ENCODE results near the gene KIF16B.
A peak's percentile ranks its signal among the peaks of the same experiment; 100 is the strongest.

Gene KIF16B

DNA sequence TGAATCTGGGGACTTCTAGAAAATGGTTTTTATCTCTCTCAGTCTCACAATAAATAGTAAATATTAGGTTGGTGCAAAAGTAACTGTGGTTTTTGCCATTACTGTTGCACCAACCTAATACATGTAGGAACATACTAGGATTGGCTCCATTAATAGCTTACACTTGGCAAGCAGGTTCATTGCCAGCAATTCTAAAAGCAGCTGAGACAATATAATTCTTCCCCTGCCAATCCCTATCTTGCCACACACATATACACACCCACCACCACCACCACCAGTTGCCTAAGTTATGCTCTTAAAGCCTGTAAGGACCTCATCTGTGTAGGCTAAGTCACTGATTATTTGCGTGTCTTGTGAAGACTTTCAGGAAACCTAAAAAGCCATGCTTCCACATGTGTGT, 145.1 kb downstream of the KIF16B start:
- no peak for DNase-seq (ENCODE audit: low spot score)

DNA sequence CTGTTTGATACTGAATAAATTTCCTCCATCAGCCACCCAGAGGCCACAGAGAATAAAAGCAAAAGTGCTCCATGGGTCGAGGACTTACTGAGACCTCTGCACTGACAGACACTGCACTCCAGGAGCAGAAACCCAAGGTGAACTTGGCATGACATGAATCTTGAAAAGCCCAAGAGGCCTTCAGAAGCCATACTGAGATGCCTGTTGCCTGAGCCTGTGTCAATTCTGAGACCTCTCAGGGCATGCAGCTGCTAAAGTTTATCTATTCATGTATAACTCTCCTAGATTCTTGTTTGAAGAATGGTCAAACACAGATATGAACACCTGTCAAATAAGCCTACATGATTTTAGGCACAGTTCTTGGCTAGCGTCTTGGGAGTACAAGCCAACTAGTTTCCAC, 145.7 kb downstream of the KIF16B start:
- DNase-seq (ENCODE audit: low spot score), result no peak

DNA sequence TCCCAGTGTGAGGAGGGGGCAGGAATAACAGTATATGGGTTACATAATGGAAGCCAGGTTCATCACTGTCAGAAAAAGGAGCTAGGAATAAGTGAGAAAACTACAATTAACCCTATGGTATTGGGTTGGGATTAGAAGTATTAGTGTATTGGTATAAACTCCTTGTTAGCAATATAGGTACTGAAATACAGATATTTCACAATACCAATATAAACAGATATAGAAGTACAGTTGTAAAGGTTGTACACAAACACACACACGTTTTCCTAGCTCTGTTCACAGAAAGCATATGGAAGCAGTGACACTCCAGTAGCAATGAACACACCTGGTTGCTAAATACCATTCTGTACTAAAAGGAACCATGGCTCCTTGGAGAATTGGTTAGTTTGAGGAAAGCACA, 148.5 kb downstream of the KIF16B start:
- no peak for DNase-seq (ENCODE audit: low spot score)

DNA sequence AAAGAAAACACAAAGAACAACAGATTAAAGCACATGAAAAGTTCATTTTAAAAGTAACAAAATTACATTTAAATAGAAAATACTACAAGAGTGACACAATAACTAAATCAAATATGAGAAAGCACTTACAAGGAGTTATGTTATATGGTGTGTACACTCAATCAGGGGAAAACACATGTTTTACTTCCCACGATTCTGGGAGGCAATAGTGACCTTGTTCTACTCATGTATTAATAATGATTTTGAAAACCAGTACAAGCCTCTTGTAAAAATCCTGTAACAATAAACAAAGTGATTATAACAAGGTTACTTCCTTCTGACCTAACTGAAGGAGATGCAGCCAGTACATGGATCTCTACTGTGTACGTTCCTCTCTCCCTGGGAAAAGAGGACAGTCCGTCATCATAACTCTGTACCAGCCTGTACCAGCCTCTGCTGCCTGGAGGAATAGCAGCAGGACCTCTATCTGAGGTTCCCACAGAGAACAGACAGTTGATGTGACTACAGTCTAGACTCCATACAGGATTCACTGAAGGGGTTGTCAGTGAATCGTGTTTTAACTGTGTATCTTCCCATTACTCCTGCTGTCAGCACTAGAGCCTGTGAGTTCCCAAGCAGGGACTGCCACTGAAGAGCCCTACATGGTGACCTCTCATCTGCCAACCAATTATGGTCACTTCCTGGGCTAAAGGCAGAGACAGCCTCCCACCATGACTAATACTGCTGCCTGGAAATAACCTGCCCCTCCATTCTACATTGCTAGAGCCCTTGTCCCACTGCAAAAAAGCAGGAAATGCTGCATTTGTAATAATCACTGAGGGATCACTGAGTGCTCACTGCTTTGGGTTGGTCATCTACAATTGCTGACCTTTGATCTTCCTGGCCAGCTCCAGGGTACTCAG, 149.7 kb downstream of the KIF16B start:
- no peak for DNase-seq (ENCODE audit: low spot score)

DNA sequence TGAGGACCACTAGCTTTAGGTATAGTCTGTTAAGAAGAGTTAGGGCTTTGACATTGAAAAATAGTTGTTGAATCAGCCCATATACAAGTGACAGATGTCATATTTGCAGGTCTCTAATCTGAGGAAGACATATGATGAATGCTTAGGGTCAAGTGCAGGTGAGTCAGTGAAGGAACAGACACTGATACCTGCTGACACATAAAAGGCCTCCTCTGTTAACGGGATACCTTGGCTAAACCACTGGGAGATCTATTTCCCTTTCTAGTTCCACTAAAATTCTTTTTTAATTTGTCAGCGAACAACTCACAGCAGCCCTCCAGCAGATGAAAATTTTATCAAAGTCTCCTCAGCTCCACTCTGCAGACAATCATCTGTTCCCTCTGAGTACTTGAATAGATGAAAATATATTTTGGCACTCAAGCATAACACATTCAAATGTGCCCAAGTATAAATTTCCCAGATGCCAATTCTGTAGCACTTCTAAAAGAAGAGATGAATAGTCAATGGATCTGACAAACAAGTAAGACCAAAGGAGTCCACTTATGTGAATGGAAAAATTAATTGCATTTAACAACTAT, 154.0 kb downstream of the KIF16B start:
- DNase-seq (ENCODE audit: low spot score), result no peak

DNA sequence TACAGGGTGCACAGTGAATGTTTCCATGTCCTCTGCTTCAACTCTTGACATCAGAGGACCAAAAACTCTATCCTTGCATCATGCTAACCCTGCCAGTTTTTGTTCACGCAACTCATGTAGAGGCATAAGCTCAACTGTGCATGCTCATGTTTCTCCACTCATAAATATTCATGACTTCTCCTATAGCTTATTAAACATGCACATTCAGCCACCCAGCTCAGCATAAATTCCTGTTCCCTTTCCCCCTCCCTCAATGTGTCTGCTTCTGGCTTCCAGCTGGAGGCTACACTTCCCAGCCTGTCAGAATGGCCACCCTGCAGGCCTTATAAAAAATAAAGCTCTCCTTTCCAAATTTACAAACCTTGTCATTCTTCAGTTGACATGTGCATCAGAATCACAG, 154.6 kb downstream of the KIF16B start:
- no peak for DNase-seq (ENCODE audit: low spot score)

DNA sequence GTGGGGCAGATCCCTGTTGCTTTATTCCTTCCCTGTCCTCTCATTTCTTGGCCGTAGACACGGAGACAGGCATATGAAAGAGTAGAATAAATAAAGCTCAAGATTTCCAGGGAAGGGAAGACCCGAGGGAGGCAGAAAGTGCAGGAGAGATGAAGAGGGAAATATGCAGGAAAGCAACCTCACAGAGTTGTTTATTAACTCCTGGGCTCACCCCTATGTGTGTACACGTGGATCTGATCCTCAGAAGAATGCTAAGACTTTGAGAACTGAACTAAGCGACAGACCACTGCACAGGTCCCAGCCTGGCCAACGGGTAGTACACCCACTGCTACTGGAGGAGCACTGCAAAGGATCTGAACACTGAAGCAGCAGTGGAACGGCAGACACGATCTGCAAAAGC, 156.2 kb downstream of the KIF16B start:
- no peak for DNase-seq (ENCODE audit: low spot score)

DNA sequence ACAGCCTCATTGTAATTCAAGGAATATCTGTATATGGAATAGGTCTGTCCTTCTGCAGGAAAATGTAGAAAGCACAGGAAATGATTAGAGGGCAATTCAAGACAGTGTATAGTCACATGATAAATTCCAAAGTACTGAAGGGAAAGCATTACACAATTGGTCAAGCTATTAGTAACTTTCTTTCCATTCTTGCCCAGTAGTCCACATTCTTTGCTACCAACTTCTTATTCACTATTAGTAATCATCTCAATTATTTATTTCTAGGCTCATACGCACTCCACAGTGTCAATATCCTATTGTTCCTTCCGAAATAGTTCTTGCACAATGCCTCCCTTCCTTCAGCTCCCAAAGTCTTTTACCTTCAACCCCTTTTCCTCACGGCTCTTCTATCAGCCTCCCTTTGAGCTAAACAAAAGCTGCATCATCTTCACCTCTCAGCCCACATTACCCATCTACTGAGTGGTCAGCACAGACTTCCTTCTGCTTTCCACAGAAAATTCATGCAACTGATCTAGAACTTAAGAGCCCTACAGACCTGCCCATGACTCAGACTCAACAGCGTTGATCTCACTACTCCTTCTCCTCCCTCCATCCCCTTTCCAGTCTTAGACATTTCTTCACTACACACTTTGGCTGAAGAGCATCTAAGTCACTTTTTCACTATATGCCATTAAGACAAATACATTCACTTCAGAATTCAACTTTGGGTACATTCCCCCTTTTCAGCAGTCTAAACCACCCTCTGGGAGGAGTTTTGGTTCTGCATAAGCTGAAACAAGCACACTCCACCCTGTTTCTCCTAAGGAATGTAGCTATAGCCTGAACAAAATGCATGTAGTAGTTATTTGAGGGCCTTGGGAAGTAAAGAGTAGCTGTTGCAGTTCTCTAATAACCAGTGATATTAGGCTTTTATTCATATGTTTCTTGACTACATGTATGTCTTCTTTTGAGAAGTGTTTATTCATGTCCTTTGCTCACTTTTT, 157.9 kb downstream of the KIF16B start:
- peak; percentile 21 for DNase-seq (ENCODE audit: low spot score)

DNA sequence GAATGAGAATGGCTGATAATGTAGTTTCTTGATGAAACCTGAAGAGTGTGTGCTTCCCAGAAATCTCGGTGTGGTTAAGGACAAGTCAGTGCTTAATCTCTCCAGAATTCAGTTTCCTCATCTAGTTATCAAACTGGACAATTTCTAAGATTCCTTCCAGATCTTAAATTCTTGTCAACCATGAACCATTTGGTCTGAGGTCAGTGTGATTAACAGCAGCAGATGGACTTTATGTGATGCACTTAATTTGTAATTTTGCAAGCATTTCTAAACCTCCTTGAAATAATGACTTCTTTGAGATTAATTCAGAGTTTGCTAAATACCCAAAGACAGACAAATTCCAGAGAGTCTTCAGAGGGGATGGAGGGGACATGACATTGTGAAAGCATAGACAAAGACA, 160.3 kb downstream of the KIF16B start:
- DNase-seq (ENCODE audit: low spot score), result no peak

DNA sequence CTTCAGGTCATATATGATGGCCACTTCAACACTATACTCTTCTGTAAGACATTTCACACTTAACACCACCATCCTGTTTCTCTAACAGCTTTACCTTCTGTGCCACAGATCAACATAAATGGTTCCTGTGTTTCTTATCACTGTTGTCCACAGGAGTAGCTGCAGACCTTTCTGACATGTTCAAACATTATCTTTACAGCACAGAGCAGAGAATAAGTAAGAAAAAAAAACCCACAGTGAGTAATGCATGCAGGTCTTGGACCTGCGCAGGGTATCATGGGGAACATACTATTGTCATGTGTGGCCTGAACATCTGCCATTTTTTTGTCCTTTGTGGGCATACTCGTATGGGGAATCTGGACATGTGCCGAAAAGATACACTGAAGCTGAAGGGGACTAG, 161.9 kb downstream of the KIF16B start:
- DNase-seq (ENCODE audit: low spot score), result no peak

DNA sequence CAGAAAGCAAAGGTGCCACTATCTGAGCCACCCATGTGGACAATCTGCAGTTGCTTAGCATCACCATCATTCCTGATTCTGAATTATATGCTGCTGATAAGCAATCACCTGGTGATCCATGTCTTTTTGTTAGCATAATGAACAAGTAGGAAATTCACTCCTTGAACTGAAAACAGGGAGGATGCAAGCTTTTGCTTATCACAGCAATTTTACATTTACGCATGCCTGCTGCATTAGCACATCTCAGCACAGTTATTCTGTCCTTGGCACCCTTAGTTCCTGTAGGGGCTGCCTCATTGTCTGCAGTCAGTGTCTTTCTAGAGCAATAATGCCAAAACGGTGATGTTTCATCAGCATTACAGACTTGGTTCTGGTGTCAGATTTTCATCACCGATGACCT, 162.6 kb downstream of the KIF16B start:
- no peak for DNase-seq (ENCODE audit: low spot score)

DNA sequence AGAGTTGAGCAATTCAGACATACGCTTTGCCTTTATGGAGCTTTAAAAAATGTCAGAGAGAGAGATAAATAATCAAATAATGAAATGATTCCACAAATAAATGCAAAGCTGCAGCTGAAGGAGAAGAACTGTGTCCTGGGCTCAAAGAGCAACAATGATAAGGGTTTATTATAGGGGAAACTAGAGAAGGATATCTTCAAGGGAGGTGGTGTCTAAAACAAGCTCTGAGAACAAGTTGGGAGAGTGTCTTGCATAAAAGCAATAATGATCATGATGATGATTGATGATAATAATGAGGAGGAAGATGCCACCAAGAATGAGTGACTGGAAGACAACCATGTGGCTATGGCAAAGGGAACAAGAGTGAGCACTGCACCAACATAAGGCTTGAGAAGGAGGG, 164.3 kb downstream of the KIF16B start:
- no peak for DNase-seq (ENCODE audit: low spot score)

DNA sequence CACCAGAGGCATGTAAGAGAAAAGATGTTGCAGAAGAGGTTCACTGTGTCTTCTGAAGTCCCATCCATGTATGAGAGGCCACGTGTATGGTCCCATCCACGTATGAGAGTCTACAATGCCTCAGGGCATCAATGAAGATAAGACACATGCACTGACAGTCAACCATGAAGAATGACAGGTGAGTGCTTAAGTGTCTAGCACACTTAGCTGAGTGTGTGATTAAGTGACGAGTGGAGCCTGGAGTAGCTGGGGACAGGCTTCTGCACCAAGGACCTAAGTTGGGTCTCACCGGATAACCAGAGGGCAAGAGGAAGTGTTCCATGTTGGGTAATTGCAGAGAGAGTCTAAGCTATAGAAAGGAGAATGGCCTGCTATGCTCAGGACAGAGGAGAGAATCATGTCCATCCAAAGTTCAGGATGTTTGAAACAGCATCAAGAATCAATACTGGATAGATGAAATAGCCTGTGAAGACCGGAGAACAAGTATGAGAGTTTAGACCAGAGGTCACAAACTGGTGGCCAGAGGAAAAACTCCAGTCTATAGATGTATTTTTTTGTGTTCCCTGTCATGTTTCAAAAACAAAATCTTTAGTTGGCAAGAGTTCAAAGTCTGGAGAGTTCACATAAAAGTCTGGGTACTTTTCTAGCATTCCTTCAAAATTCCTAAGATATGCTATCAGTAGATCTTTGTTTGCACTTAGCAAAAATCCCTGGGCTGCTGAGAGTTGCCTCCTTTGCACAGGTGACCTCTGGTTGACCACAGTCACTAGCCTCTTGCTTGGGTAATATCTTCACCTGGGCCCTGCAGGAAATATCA, 165.8 kb downstream of the KIF16B start:
- no peak for DNase-seq (ENCODE audit: low spot score)

DNA sequence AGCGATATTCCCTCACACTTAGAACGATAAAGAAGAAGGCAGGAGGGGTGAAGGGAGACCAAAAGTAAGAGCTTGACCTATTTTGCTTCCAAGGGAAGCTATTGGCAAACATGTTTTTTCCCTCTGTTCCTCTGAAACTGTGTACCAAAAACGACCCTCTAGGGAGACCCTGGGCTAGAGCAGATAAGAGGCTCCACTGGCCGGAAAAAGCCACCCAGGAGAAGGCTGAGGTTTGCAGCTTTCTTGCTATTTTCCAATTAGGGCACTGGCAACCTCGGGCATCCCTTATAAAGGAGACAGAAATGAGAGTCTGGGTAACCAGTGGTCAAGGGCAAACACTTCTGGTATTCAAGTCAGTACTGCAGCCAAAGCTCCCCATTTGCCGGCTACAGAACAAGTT, 168.0 kb downstream of the KIF16B start:
- no peak for DNase-seq (ENCODE audit: low spot score)

DNA sequence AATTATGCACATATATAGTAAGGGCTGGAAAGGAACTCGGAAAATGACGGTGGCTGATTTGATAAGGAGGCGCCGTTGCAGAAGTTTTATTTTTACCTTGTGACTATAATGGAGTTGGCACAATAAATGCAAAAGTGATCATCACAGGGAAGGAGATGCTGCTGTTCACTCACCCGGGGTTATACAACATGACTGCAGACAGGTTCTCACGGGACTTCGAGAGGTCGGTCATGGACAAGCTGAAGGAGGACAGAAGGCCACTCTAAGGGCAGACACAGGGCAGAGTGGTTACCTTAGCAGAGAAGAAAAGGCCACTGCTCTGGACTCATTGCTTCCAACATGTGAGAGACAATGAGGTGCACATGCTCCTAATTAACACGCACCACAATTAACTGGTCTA, 168.6 kb downstream of the KIF16B start:
- DNase-seq (ENCODE audit: low spot score), result no peak

DNA sequence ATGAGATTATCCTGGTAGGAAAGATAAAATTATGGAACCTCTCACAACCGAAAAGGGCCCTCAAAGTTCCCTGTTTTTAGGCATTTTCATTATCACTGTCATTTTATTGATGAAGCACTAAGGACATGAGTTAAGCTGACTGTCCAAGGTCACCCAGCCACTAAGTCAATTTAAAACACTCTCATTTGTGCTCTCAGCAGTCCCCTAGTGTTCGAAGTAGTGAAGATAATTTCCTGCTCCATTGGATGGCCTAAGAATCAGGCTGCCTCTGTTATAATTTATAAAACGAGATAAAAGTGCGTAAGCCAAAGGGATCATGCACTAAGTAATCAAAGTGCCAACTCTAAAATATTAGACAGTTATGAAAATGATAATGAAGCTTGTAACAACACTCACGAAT, 169.1 kb downstream of the KIF16B start:
- DNase-seq (ENCODE audit: low spot score), result no peak

DNA sequence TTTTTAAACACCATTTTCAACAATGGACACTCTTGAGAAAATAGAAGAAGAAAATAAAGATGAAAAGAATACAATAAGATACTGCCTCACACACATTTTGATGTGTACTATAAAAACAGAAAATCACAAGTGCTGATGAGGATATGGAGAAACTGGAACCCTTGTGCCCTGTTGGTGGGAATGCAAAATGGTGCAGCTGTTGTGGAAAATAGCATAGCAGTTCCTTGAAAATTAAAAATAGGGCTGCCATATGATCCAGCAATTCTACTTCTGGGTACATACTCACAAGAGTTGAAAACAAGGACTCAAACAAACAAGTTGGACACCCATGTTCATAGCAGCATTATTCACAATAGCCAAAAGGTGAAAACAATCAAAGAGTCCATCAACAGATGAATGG, 173.0 kb downstream of the KIF16B start:
- DNase-seq (ENCODE audit: low spot score), result no peak

DNA sequence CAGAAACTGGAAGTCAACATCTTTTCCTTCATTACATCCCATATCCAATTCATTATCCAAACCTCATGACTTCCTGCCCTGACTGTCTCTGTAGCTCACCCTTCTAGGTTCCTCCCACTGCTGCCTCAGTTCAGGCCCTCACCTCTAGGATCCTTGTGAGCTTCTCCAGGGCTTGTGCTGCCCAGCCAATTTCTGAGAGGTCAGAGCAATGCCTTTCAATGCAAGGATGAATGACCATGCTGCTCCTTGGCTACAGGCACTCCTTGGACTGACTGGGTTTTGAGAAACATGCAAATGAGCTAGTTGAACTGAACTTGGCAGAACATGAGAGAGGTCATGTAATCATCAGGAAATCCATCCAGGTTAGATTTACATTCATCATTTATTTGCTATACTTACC, 173.4 kb downstream of the KIF16B start:
- DNase-seq (ENCODE audit: low spot score), result no peak

DNA sequence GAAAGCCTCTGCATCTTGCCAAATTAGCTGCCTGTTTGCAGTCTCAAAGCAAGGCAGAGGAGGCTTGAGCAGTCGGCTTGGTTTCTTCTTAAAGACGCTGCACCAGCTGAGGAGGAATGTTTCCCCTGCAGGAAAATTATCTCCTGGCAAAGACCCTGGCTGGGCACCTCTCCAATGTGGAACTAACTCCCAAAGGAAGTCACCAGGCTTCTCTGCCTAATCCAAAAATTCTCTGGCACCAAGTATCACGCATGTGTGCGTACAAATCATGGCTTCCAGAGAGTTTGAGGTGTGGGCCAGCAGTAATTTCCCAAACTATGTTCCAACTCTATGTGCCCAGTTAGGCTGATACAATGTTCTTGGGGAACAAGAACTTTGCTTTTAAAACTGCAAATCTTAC, 176.2 kb downstream of the KIF16B start:
- peak; percentile 32 for DNase-seq (ENCODE audit: low spot score)

DNA sequence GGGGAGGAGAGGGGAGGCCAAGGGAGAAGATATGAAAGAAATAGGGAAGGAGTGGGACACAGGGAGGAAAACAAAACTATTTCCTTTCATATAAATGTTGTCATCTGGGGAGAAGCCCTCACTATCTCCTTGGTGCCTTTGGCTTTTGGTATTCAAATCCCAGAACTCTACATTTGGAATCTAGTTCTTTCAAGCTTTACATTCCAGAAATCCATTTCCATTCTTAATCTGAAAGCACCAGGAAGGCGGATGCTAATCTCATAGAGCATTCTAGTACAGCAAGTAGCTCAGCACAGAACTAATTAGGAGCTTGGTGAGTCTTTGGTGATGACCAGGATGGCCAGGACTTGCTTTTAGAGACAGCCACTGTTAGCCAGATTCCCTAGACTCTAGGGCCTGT, 177.9 kb downstream of the KIF16B start:
- DNase-seq (ENCODE audit: low spot score), result no peak

DNA sequence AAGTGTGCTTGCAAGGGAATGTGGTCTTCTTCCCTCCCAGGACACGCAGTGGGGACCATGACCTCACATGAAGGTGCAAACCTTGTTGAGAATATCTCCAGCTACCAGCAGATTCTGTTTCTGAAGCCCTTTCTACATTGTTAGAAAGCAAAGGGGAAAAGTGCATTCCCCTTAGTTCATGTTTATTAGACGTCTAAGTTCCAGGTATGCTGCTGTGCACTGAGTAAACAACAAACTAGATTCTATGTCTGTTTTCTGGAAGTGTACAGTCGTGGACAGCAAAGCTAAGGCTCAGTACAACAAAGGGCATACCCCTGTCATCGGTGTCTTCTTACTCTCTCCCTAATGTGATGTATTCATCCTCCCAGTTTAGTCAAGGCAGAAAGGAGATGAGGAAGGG, 178.5 kb downstream of the KIF16B start:
- DNase-seq (ENCODE audit: low spot score), result no peak

DNA sequence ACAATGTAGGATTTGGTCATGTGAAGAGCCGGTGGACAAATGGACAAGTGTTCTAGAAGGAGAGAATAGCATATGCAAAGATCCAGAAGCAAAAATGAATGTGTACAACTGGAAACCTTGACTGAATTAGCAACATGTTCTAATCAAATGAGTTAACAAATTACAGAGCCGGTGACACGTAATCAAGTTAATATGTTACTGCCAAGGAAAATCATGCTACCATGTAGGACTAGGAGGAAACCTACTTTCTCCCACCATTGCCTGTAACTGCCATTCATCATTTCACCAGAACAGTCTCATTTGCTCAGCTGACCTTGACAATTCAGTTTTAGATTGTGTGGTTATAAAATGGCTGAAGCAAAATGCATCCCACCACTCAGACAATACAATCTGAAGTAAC, 179.4 kb downstream of the KIF16B start:
- no peak for DNase-seq (ENCODE audit: low spot score)

All from AG20443 (cell line).